HCT116 (cell line): ENCODE measurements around the gene PRDM1. TPM values are rescaled to one million over a fixed set of nuclear protein-coding genes. Genes with fewer than 3 reads are reported as not detected.

Experiments
- ATAC-seq: fragments of 200-7000 bp; cut with Tn5 transposase; 2 replicates; pipeline ENCODE4 v1.9.1; 2020; ENCODE audit warnings: mild to moderate bottlenecking, moderate library complexity
- BruUV-seq: library from RNA; stranded (reverse); fragments of 400-500 nt; replicated peaks from 2 replicates; lab custom pipeline; 2021; lab: Mats Ljungman, UMichigan
- CTCF ChIA-PET: fragments of 300-600 bp; sonication (Branson Sonifier 250); formaldehyde crosslinking; loops from one replicate; lab custom pipeline; 2021; ENCODE audit warnings: antibody characterized with exemption; lab: Charles Lee
- POLR2A ChIA-PET: fragments of 300-600, 350-600 bp; sonication (Branson Sonifier 250); formaldehyde crosslinking; loops from one replicate; lab custom pipeline; 2021; ENCODE audit warnings: antibody characterized with exemption; lab: Charles Lee
- RAD21 ChIA-PET, 2 experiments: fragments of 300-600 bp; sonication (Branson Sonifier 250); formaldehyde crosslinking; loops; one replicate each; lab custom pipeline; 2023; ENCODE audit warnings: low total read pairs in 2 of 2; ENCODE audit not compliant: uncharacterized antibody in 2 of 2, unreplicated experiment in 2 of 2, low non-redundant PET in 1 of 2; lab: Charles Lee
- DNase-seq: peaks from one replicate; pipeline ENCODE4 v3.0.0-alpha.2; 2010; ENCODE audit warnings: low read depth, low spot score
- H2AFZ ChIP-seq: fragments of 200-600 bp; shearing (Covaris generic), sonication (generic); 2 replicates; pipeline ENCODE4 v1.6.1; 2017; ENCODE audit warnings: low read depth, mixed run types, mixed read lengths, antibody characterized with exemption, low read length; ENCODE audit not compliant: poor library complexity, severe bottlenecking
- H3K27ac ChIP-seq: 2 replicates; pipeline ENCODE4 v1.5.1; 2012; ENCODE audit warnings: low read depth, low read length
- H3K27me3 ChIP-seq: fragments of 200-600 bp; sonication (generic); 2 replicates; pipeline ENCODE4 v1.6.1; 2016; ENCODE audit warnings: mixed run types, low read length, mixed read lengths; ENCODE audit not compliant: insufficient read depth
- H3K36me3 ChIP-seq, 2 experiments: fragments of 200-500 bp in 1 of 2; fragments of 200-600 bp in 1 of 2; sonication (Bioruptor generic) in 1 of 2; sonication (generic) in 1 of 2; 2 replicates each; pipeline versions ENCODE4 v1.5.1 to v1.6.1; 2014 to 2016; ENCODE audit warnings: low read length in 2 of 2, inconsistent platforms in 1 of 2, mixed read lengths in 1 of 2, mixed run types in 1 of 2; ENCODE audit not compliant: insufficient read depth in 2 of 2, control insufficient read depth in 1 of 2
- H3K4me1 ChIP-seq, 2 experiments: fragments of 200-600 bp in 1 of 2; sonication (generic) in 1 of 2; 2 replicates each; pipeline versions ENCODE4 v1.5.1 to v1.6.1; 2012 to 2017; ENCODE audit warnings: low read length in 2 of 2, inconsistent platforms in 1 of 2, mild to moderate bottlenecking in 1 of 2, mixed read lengths in 1 of 2, mixed run types in 1 of 2, moderate library complexity in 1 of 2; ENCODE audit not compliant: insufficient read depth in 2 of 2, control insufficient read depth in 1 of 2
- H3K4me2 ChIP-seq: fragments of 200-600 bp; sonication (generic); 2 replicates; pipeline ENCODE4 v1.6.1; 2017; ENCODE audit warnings: mixed run types, low read length, mixed read lengths
- H3K4me3 ChIP-seq, 2 experiments: fragments of 200-600 bp in 1 of 2; sonication (generic) in 1 of 2; replicated peaks in 1 of 2; 2 replicates each; pipeline ENCODE4 v1.5.1; 2011 to 2016; ENCODE audit warnings: low read length in 2 of 2, control low read depth in 1 of 2, low read depth in 1 of 2, mild to moderate bottlenecking in 1 of 2, mixed read lengths in 1 of 2, mixed run types in 1 of 2
- H3K79me2 ChIP-seq: fragments of 200-600 bp; sonication (generic); 2 replicates; pipeline ENCODE4 v1.6.1; 2017; ENCODE audit warnings: mild to moderate bottlenecking, mixed run types, low read length, moderate library complexity, mixed read lengths; ENCODE audit not compliant: insufficient read depth
- H3K9ac ChIP-seq: fragments of 200-600 bp; sonication (generic); 2 replicates; pipeline ENCODE4 v1.6.1; 2016; ENCODE audit warnings: low read length, mixed read lengths
- H3K9me2 ChIP-seq: fragments of 200-600 bp; sonication (generic), shearing (Covaris generic); 2 replicates; pipeline ENCODE4 v1.6.1; 2017; ENCODE audit warnings: mixed run types, mild to moderate bottlenecking, moderate library complexity; ENCODE audit not compliant: insufficient read depth
- H3K9me3 ChIP-seq, 2 experiments: fragments of 200-500 bp in 1 of 2; fragments of 200-600 bp in 1 of 2; sonication (Bioruptor generic) in 1 of 2; sonication (generic) in 1 of 2; 2 replicates each; pipeline ENCODE4 v1.6.1; 2014 to 2017; ENCODE audit warnings: low read length in 2 of 2, mixed read lengths in 2 of 2, inconsistent platforms in 1 of 2, low read depth in 1 of 2, mild to moderate bottlenecking in 1 of 2, mixed run types in 1 of 2, moderate library complexity in 1 of 2; ENCODE audit not compliant: control insufficient read depth in 1 of 2, insufficient read depth in 1 of 2
- H4K20me1 ChIP-seq: fragments of 200-600 bp; sonication (generic), shearing (Covaris generic); 2 replicates; pipeline ENCODE4 v1.6.1; 2017; ENCODE audit warnings: mixed run types, mild to moderate bottlenecking, moderate library complexity; ENCODE audit not compliant: insufficient read depth
- ATF3 ChIP-seq: IDR thresholded peaks from 2 replicates; pipeline ENCODE4 v1.6.1; 2012
- CBX3 ChIP-seq: IDR thresholded peaks from 2 replicates; pipeline ENCODE4 v1.6.1; 2012; ENCODE audit warnings: low read depth
- CTCF ChIP-seq, 3 experiments: fragments of 200-600 bp in 1 of 3; sonication (generic) in 1 of 3; IDR thresholded peaks in 2 of 3; conservative IDR thresholded peaks in 1 of 3; 2 replicates each; pipeline ENCODE4 v1.5.1; 2012 to 2017; ENCODE audit warnings: low read depth in 2 of 3, low read length in 2 of 3, antibody characterized with exemption in 1 of 3, borderline replicate concordance in 1 of 3, control low read depth in 1 of 3, mild to moderate bottlenecking in 1 of 3, mixed read lengths in 1 of 3, mixed run types in 1 of 3, moderate library complexity in 1 of 3; ENCODE audit not compliant: insufficient read depth in 1 of 3
- ELF1 ChIP-seq: IDR thresholded peaks from 2 replicates; pipeline ENCODE4 v1.6.1; 2012; ENCODE audit warnings: low read depth, borderline replicate concordance
- EZH2 ChIP-seq: fragments of 200-600 bp; sonication (generic); IDR thresholded peaks from 2 replicates; pipeline ENCODE4 v1.6.1; 2017; ENCODE audit warnings: antibody characterized with exemption, mixed run types
- EZH2phosphoT487 ChIP-seq: fragments of 200-600 bp; IDR thresholded peaks from 2 replicates; pipeline ENCODE4 v1.6.1; 2018; ENCODE audit warnings: antibody characterized with exemption, borderline replicate concordance
- FOSL1 ChIP-seq: IDR thresholded peaks from 2 replicates; pipeline ENCODE4 v1.6.1; 2012; ENCODE audit warnings: low read depth
- POLR2A ChIP-seq: IDR thresholded peaks from 2 replicates; pipeline ENCODE4 v1.7.0; 2011; ENCODE audit warnings: borderline replicate concordance; ENCODE audit not compliant: insufficient read depth, insufficient read length; ENCODE audit errors: extremely low read depth
- POLR2AphosphoS5 ChIP-seq: IDR thresholded peaks from 2 replicates; pipeline ENCODE4 v1.6.1; 2011; ENCODE audit warnings: mild to moderate bottlenecking, low read depth, low read length, moderate library complexity
- RAD21 ChIP-seq: IDR thresholded peaks from 2 replicates; pipeline ENCODE4 v1.6.1; 2012; ENCODE audit warnings: low read depth, mild to moderate bottlenecking
- REST ChIP-seq: IDR thresholded peaks from 2 replicates; pipeline ENCODE4 v1.6.1; 2012; ENCODE audit warnings: low read depth
- SIN3A ChIP-seq: IDR thresholded peaks from 2 replicates; pipeline ENCODE4 v1.6.1; 2012; ENCODE audit warnings: low read depth
- SRF ChIP-seq: IDR thresholded peaks from 2 replicates; pipeline ENCODE4 v1.6.1; 2012; ENCODE audit warnings: low read depth
- TCF7L2 ChIP-seq: IDR thresholded peaks from 2 replicates; pipeline ENCODE4 v1.7.0; 2011; ENCODE audit warnings: borderline replicate concordance, inconsistent platforms; ENCODE audit not compliant: insufficient read depth, insufficient read length; ENCODE audit errors: extremely low read depth
- YY1 ChIP-seq: IDR thresholded peaks from 2 replicates; pipeline ENCODE4 v1.6.1; 2011; ENCODE audit warnings: low read length, low read depth, moderate library complexity, mild to moderate bottlenecking; ENCODE audit not compliant: insufficient replicate concordance; ENCODE audit errors: extremely low read depth
- ZBTB33 ChIP-seq: IDR thresholded peaks from 2 replicates; pipeline ENCODE4 v1.6.1; 2011; ENCODE audit warnings: mild to moderate bottlenecking, low read length, moderate library complexity; ENCODE audit not compliant: insufficient replicate concordance; ENCODE audit errors: extremely low read depth
- ZNF274 ChIP-seq: fragments of 200-500 bp; sonication (Bioruptor generic); IDR thresholded peaks from 2 replicates; pipeline ENCODE4 v1.6.1; 2014; ENCODE audit warnings: mild to moderate bottlenecking, low read depth, low read length, inconsistent platforms
- intact Hi-C: fragments of 100-400 bp; cut with micrococcal nuclease; formaldehyde crosslinking; loops from 2 replicates; pipeline ENCODE4 v1.10.0; 2022
- total RNA-seq: library from RNA; stranded (reverse); gene quantifications from one replicate; pipeline ENCODE4 v1.2.1, GENCODE V29; 2021; ENCODE audit not compliant: unreplicated experiment

The PRDM1 gene
- total RNA-seq, 1 experiment from 2014 or later, result 3.4 TPM

GRCh38 chr6:106098383-106099234 is 12.5 kb downstream of the PRDM1 start:
- ChIA-PET RAD21 (no interaction called here), CTCF (interaction anchor here (1.2 to 2.0 kb wide), 3 partner anchors 13 to 125 kb away, joined by 3 to 7 read pairs (median 4); partner anchors contain the start of gene PRDM1), POLR2A (interaction anchor here (0.7 kb wide), 1 partner anchor 125 kb away, joined by 3 read pairs; no protein-coding TSS in a partner anchor)
- peak overlapping the region; percentile 53 for H3K9ac ChIP-seq
- peaks cover 15 to 36% of the 10 kb centered on the region in 2 experiments; a peak in 3 of 4 replicates for H3K4me1 ChIP-seq
- no peaks in the 10 kb centered on the region for H3K79me2 ChIP-seq
- no TSS peak for BruUV-seq
- H3K36me3 ChIP-seq, result no peaks in the 10 kb centered on the region
- H3K27ac ChIP-seq, result peak overlapping the region; percentile 67
- intact Hi-C loops, result loop anchor here (10.0 kb wide), 1 partner anchor 346 kb away; no protein-coding TSS in a partner anchor
- peak overlapping the region; percentile 99 for H2AFZ ChIP-seq
- no peaks in the 10 kb centered on the region for H3K9me3 ChIP-seq
- H3K9me2 ChIP-seq, result no peaks in the 10 kb centered on the region
- H3K4me3 ChIP-seq, result peak overlapping the region; percentile 45 to 68
- ATAC-seq (peak; percentile 69), DNase-seq (peak; percentile 38)
- H3K4me2 ChIP-seq, result peak overlapping the region; percentile 95
- no peaks in the 10 kb centered on the region for H3K27me3 ChIP-seq
- H4K20me1 ChIP-seq, result no peaks in the 10 kb centered on the region
- TF ChIP-seq EZH2, result no peak
- no peak for TF ChIP-seq CTCF (IDR thresholded peaks at IDR 0.05 in 2 of 3, conservative IDR thresholded peaks at IDR 0.05 in 1 of 3; ENCODE audit: borderline replicate concordance in 1 of 3, insufficient read depth in 1 of 3, low read depth in 2 of 3, low read length in 2 of 3)
- no peak for TF ChIP-seq ELF1
- peak; percentile 26 for TF ChIP-seq POLR2AphosphoS5
- no peak for TF ChIP-seq POLR2A
- no peak for TF ChIP-seq FOSL1
- no peak for TF ChIP-seq ZBTB33
- no peak for TF ChIP-seq REST
- no peak for TF ChIP-seq ATF3
- 0 out of 2 replicates have a peak, but pooled peaks have one; percentile 13 for TF ChIP-seq SRF
- peak; percentile 4 for TF ChIP-seq YY1
- no peak for TF ChIP-seq TCF7L2
- TF ChIP-seq ZNF274, result no peak
- no peak for TF ChIP-seq RAD21
- no peak; the same call in 1 of the 2 replicates for TF ChIP-seq CBX3
- no peak for TF ChIP-seq SIN3A
- TF ChIP-seq EZH2phosphoT487, result no peak
